ENCODE data around the gene TECTB.

DNA sequence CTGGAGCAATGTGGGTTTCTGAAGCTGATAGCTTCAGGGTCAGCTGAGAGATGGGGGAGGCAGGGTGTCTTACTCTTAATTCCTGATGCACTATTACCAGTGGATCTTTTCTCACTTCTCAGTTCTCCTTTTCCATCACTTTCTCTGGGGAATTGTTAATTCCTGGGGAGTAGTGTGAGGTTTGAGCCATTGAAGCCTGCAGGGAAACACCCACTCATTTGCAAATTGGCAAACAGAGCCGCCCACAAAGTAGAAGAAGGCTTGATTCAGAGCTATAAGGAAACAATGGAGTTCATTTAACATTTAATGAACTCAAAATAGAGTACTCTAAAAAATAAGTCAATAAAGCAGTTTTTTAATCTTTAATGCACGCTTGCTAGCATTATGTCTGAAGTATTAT lies 4.3 kb upstream of the TECTB start:
- TF ChIP-seq EZH2 (IDR thresholded peaks at IDR 0.05; ENCODE audit: low read length, missing control alignments) (no peak), CTCF (conservative IDR thresholded peaks at IDR 0.05 in 1 of 2, IDR thresholded peaks at IDR 0.05 in 1 of 2; ENCODE audit: low read depth in 1 of 2, low read length in 2 of 2) (no peak)
